Activated naive CD4-positive, alpha-beta T cell (primary cell): ENCODE measurements around the gene GPR21.

ENCODE experiments used
- DNase-seq, 4 experiments: peaks; one replicate each; lab custom pipeline; 2025; lab: John Stamatoyannopoulos, UW

GPR21 gene

DNA sequence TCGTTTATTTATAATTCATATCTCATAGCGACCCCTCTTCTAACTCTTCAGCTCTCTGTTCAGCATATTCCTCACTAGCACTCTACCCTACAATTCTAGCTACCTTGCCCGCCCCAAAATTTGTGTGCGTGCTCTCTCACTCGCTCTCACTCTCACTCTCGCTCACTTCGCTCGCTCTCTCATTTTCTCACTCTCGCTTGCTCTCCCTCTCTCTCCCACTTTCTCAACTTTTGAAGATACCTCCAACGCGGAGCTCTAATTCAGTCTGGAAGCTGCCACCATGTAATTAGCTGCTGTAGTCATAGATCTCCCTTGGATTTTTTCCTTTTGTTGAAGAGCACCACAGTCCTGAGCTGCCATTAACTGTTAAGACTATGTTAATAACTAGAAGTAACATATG lies 30.4 kb downstream of the GPR21 start:
- no peak for DNase-seq

DNA sequence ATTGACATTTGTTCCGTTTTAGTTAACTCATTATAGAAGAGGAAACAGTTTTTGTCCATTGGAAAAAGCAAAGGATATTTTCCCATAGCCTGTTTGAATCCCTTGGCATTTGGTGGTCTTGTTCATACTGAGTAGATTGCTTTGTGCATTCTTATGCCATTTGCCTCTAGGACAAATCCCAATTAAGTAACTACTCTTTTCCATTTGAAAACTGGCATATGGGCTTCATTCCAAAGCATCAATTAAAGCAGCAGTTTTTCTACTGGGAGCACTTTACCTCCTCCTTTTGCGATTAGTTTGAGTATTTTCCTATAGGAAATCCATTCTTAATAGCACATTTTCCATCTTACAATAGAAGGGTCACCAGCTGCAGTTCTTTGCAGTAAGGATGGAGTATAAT lies 31.2 kb downstream of the GPR21 start:
- no peak for DNase-seq

DNA sequence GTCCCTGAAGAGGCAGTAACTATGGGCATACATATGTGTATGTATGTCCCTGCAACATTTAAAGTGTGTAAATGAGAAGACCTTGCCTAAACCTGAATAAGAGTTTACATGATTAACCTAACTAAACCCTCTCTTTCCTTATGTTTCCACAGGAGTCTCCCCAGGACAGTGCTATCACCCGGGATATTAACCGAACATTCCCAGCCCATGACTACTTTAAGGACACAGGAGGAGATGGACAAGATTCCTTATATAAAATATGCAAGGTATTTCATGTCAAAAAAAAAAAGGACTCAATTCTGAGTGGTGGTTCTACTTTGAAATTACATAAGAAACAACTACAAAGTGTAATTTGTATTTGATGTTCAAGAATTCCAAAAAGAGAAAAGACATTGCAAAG lies 31.7 kb downstream of the GPR21 start:
- DNase-seq = no peak

DNA sequence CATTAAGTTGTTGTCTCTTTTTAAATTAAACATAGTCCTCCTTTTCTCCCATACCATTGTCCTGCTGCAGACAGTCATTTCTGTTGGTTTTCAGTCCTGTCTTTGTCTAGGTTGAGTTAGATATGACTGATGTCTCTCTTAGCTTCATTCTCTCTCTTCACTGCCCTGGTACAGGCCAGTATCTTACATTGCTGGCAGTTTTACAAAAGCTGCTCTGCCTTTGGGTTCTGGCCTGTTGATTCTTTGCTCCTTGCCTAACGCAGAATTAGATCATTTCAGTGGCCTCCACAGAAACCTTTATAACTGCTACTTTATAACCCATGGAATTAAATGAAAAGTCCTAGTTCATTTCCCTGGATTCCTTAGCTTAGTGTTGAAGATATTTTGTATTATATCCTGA lies 33.7 kb downstream of the GPR21 start:
- DNase-seq = no peak

DNA sequence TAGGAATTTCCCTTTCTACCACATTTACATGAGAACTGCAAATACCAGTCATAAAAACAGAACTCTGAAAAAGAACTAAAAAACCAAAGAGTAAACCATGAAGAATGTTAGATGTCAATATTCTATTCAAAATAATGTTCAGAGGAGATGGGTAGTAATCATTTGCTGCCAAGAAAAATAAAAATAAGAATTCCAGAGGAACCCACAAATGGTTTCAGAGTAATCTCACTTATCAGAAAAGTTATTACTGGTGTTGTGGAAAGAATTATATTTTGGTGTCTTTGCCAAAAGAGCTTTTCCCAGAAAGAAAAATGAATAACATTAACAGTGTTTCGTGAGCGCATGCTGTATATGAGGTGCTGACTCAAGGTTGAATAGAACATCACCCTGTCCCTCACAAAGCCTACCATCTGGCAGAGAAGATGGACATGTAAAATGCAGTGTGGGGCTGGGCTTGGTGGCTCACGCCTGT lies 35.6 kb downstream of the GPR21 start:
- no peak for DNase-seq

DNA sequence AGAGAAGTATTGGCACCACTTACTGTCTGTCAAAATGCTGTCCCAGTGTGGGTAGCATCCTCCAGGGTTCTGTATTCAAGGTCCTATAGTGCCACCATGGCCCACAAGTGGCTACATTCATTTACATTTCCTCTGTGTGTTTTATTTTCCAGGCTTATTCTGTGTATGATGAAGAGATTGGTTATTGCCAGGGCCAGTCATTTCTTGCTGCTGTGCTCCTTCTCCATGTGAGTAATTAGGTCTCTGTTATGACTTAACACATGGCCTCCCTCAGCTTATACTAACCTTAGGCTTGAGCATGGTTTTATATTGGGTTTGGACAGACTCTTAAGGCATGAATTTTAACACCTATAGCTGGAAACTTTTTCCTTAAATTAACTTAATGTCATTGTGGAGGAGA lies 36.7 kb downstream of the GPR21 start:
- DNase-seq = no peak

DNA sequence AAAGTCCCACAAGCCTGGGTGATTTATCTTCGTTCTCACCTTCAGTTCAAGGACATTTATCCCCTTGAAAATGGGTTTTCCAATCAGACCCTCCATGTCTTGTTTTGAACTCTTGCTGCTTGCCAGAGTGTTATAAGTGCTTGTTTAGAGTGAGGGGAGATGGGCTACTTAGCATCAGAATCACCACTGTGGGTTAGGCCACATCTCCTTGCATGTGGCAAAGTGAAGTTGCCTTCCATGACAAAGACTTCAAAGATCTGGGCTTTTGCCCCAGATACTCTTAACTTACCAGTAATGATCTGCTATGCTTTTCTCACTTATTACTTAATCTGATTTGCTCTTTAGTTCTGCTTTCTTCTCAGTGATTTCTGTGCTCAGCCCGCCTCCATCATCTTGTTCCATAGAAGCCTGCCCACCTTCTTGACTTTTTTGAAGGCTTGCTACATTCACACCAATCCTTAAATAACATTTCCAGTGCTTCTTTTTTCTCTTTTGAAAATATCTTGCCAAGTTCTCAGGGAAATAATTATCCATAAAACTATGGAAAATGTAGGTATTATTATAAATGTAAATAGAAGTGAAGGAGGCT lies 39.0 kb downstream of the GPR21 start:
- DNase-seq = no peak

DNA sequence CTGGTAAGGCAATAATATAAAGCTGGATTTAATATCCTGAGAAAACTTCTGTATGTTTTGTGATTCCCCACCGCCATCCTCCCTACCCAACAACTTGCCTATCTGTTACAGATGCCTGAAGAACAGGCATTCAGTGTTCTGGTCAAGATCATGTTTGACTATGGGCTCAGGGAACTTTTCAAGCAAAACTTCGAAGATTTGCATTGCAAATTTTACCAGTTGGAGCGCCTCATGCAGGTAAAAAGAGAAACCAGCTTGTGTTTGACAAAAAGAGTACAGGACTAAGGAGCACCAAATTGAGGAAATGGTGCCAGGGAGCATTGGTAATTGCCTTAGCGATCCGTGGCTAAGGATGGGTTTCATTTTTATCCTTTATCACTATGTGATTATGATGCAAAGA lies 40.0 kb downstream of the GPR21 start:
- no peak for DNase-seq

DNA sequence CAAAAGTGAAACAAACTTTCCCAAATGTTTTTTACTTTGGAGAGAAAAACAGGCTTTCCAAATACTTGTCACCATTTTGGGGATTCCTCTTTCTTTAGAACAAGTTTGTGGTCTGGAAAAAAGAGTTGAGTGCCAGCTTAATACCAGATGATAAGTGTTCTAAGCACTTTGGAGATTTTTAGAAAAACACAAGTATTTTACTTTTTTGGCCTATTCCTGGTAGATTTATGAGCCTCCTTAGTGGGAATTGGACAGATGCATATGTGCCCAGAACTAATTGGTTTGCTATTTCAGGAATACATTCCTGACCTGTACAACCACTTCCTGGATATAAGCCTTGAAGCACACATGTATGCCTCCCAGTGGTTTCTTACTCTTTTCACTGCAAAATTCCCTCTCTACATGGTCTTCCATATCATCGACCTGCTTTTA lies 40.5 kb downstream of the GPR21 start:
- no peak for DNase-seq

DNA sequence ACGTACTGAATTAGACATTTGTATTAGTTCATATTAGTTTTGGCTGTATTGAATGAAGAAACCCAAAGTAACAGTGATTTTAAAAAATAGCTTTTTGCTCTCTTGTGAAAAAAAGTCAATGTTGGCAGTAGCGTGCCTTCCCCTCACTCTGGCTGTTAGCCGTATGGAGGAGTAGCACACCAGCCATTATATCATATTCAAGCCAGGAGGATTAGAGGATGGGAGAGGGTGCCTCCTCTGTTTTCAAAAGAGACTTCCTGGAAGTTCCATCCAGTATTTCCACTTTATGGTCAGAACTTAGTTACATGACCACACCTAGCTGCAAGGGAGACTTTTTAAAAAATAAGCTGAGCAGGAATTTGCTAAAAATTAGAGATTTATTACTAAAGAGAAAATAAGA lies 41.2 kb downstream of the GPR21 start:
- no peak for DNase-seq

DNA sequence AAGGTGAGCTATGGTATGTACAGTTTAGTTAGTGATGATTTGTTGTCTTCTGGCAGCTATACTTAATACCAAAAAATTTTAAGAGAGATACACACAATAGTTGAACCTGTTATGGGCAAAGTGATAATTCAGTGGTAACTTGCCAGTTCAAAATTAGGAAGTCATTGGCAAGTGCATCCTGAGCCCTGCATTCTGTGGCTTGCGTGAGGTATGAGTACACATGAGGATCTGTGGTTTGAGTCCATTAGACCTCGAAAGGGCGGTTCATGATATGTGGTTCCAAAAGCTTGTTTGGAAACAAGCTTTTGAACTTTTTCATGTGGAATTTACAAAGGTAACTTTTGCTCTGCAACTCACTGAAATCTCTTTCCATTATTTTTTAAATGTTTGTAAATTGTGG lies 47.0 kb downstream of the GPR21 start:
- DNase-seq = no peak

DNA sequence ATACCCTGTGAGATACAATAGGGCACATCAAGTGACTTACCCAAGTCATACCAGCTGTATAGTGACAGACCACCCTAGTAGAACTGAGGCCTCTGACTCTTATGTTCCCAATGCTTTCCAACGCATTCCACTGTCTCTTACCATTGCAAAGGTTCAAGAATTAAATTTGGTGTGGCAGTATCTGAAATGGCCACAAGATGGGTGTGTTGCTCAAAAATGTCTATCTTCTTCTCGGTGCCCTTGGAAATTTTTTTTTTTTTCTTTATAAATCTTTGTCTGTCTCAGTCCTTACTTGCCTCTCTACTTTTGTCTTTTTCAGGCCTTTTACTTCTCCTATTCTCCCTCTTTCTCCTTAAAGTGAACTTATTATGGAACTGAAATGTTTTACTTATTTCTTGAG lies 48.4 kb downstream of the GPR21 start:
- DNase-seq = no peak

DNA sequence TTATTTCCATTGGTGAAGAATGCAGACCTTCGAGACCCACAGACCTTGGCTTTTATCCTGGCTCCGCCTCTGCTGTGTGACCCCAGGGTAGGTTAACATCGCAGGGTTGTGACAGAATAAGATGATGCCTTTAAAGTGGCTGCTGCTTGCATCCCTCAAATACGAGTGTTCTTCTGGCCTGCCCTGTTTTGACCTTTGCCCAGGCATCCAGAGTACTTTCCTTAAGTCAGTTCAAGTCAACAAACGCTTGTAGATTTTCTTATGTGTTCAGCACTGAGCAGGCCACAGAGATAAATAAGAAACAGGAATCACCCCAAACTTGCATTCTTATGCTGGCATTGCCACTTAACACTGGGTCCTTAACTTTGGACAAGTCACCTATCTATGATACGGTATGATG lies 50.2 kb downstream of the GPR21 start:
- DNase-seq = no peak

DNA sequence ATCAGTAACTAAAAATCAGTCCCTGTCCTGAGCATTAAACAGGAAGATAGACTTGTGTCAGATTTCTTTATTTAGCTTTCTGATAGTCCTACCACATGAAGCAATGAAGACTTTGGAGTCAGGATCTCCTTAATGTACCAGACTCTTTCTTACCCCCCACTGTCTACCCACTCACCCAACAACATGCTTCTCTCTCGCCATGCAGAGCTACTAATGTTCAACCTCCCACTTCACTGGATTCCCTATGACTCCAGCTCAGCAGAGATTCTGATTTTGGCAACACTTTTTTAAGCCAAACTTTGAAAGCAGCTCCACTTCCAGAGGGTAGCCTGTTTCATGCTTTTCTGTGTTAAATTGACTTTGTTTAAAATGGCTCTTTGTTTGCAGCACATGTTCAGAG lies 50.8 kb downstream of the GPR21 start:
- no peak for DNase-seq
